ENCODE results near the gene MLLT3. TPM values are rescaled to one million over a fixed set of nuclear protein-coding genes. Genes with fewer than 3 reads are reported as not detected.

MLLT3 gene
- total RNA-seq, 1 experiment from 2014 or later = 24.4 TPM

DNA sequence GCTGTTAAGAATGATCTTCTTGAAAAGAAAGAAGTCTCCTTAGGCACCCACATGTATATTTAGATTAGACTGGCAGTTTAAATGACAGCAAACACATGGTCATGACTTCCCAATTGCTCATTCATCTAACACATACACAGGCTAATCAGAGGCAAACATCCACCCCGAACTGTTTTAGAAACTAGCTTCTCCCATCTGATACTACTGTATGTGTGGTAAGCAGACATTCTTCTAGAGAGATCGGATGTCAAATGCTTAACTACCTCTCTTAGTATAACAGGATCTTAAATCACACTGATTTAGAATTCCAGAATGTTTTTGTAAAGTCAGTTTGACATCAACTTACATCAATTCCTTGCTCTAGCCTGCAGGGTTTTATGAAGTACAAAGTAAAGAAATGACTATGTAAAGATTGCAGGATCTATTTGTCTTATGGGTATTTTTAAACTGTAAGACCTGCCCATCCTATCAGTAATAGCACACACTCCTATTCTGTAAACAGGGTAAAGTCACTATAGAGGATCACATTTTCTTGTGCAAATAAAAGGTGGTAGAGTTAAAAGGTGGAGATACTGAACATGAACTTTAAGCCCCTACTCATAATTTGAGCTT lies 239.7 kb downstream of the MLLT3 start:
- BruUV-seq (replicated peaks) = no TSS peak
- Mint-ChIP-seq H3K27ac (ENCODE audit: unreplicated experiment) (no peak overlapping the region), H3K4me3 (ENCODE audit: unreplicated experiment) (no peak overlapping the region), H3K36me3 (ENCODE audit: insufficient read depth, unreplicated experiment) (no peaks in the 10 kb centered on the region), H3K27me3 (ENCODE audit: insufficient read depth, unreplicated experiment) (no peaks in the 10 kb centered on the region), H3K4me1 (ENCODE audit: low read depth, unreplicated experiment) (peaks cover 22% of the 10 kb centered on the region), H3K9me3 (ENCODE audit: unreplicated experiment) (no peaks in the 10 kb centered on the region)
- no peaks in the 10 kb centered on the region for H3K9me3 ChIP-seq
- POLR2A ChIA-PET = no interaction called here
- TF ChIP-seq CTCF (IDR thresholded peaks at IDR 0.05; ENCODE audit: insufficient read depth in 1 of 2, low read depth in 1 of 2, low read length in 1 of 2, severe bottlenecking in 1 of 2, unreplicated experiment in 1 of 2) = no peak
- peaks cover 32% of the 10 kb centered on the region for H3K4me1 ChIP-seq
- CTCF ChIA-PET = interaction anchor here (0.6 kb wide), 1 partner anchor 361 kb away, joined by 3 read pairs; no protein-coding TSS in a partner anchor
- DNase-seq = no peak
- H3K36me3 ChIP-seq (ENCODE audit: control insufficient read depth, insufficient read depth, low read length) = no peaks in the 10 kb centered on the region
- intact Hi-C loops (cut with micrococcal nuclease; ENCODE audit: unreplicated experiment) = no loop called here
- H3K27me3 ChIP-seq (replicated peaks; ENCODE audit: control insufficient read depth, insufficient read depth, low read length) = no peaks in the 10 kb centered on the region
- H3K4me3 ChIP-seq (ENCODE audit: low read depth, low read length) = no peak overlapping the region

DNA sequence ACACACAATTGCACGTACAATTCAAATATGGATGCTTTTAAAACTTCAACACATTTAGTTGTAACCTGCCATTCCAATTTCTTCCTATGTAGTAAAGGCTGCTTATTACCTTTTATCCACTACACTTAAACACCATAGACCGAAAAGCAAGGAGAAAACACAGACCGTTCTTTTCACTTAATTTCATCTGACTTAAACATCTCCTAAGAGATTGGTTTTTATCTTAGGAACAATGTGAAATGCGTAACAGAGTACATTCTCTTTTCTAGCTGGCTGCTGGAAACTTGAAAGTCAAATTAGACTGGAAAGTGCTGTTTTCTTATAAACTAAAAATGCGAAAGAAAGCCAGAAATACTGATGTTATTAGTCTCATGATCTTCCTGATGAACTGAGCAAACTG lies 241.8 kb downstream of the MLLT3 start:
- no peak for TF ChIP-seq CTCF (IDR thresholded peaks at IDR 0.05; ENCODE audit: insufficient read depth in 1 of 2, low read depth in 1 of 2, low read length in 1 of 2, severe bottlenecking in 1 of 2, unreplicated experiment in 1 of 2)
- CTCF ChIA-PET = no interaction called here
- Mint-ChIP-seq H3K4me1 (ENCODE audit: low read depth, unreplicated experiment) (peaks cover 22% of the 10 kb centered on the region), H3K27me3 (ENCODE audit: insufficient read depth, unreplicated experiment) (no peaks in the 10 kb centered on the region), H3K4me3 (ENCODE audit: unreplicated experiment) (no peak overlapping the region), H3K9me3 (ENCODE audit: unreplicated experiment) (no peaks in the 10 kb centered on the region), H3K27ac (ENCODE audit: unreplicated experiment) (no peak overlapping the region), H3K36me3 (ENCODE audit: insufficient read depth, unreplicated experiment) (no peaks in the 10 kb centered on the region)
- intact Hi-C loops (cut with micrococcal nuclease; ENCODE audit: unreplicated experiment) = no loop called here
- BruUV-seq (replicated peaks) = no TSS peak
- H3K27me3 ChIP-seq (replicated peaks; ENCODE audit: control insufficient read depth, insufficient read depth, low read length) = no peaks in the 10 kb centered on the region
- H3K36me3 ChIP-seq (ENCODE audit: control insufficient read depth, insufficient read depth, low read length) = no peaks in the 10 kb centered on the region
- POLR2A ChIA-PET = no interaction called here
- DNase-seq = no peak
- no peaks in the 10 kb centered on the region for H3K9me3 ChIP-seq
- H3K4me1 ChIP-seq = peaks cover 32% of the 10 kb centered on the region
- H3K4me3 ChIP-seq (ENCODE audit: low read depth, low read length) = no peak overlapping the region

DNA sequence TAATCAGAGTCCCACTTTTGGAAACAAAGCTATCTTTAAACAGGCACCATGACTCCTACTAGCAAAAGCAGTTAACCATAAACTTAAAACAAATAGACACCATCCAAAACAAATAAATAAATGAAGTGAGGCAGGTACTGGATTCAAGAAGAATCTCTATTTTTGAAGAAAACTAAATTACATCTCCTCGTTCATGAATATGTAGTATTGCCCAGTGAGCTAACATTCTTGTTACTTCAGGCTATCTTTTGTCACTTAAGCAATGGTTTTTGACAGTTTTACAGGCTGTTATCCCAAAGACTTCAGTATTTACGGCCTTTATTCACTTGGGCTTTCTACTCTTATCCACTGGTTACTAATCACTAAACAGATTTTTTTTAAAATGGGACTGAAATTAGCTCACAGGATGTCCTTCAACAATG lies 242.5 kb downstream of the MLLT3 start:
- ChIA-PET CTCF (no interaction called here), POLR2A (no interaction called here)
- peaks cover 22% of the 10 kb centered on the region for H3K4me1 Mint-ChIP-seq (ENCODE audit: low read depth, unreplicated experiment)
- H3K9me3 ChIP-seq = no peaks in the 10 kb centered on the region
- no peaks in the 10 kb centered on the region for H3K9me3 Mint-ChIP-seq (ENCODE audit: unreplicated experiment)
- no TSS peak for BruUV-seq (replicated peaks)
- no peak overlapping the region for H3K27ac Mint-ChIP-seq (ENCODE audit: unreplicated experiment)
- no peaks in the 10 kb centered on the region for H3K36me3 ChIP-seq (ENCODE audit: control insufficient read depth, insufficient read depth, low read length)
- no peak for TF ChIP-seq CTCF (IDR thresholded peaks at IDR 0.05; ENCODE audit: insufficient read depth in 1 of 2, low read depth in 1 of 2, low read length in 1 of 2, severe bottlenecking in 1 of 2, unreplicated experiment in 1 of 2)
- intact Hi-C loops (cut with micrococcal nuclease; ENCODE audit: unreplicated experiment) = no loop called here
- H3K4me3 ChIP-seq (ENCODE audit: low read depth, low read length) = no peak overlapping the region
- DNase-seq = no peak
- H3K36me3 Mint-ChIP-seq (ENCODE audit: insufficient read depth, unreplicated experiment) = no peaks in the 10 kb centered on the region
- H3K4me1 ChIP-seq = peaks cover 32% of the 10 kb centered on the region
- H3K27me3 ChIP-seq (replicated peaks; ENCODE audit: control insufficient read depth, insufficient read depth, low read length) = no peaks in the 10 kb centered on the region
- no peaks in the 10 kb centered on the region for H3K27me3 Mint-ChIP-seq (ENCODE audit: insufficient read depth, unreplicated experiment)
- H3K4me3 Mint-ChIP-seq (ENCODE audit: unreplicated experiment) = no peak overlapping the region

Data from Caco-2 (cell line).